ENCODE results near the gene PLPPR2. TPM values are rescaled to one million over a fixed set of nuclear protein-coding genes. Genes with fewer than 3 reads are reported as not detected.
"Not testable (repeated sequence)": the region's sequence is repeated elsewhere in the genome, so short reads cannot be mapped to it uniquely, and the experiment has no call there.

PLPPR2 gene
- total RNA-seq, 1 donor from 2014 or later, result 7.9 TPM

GRCh38 chr19:11345122-11345803, 10.0 kb upstream of the PLPPR2 start:
- DNase-seq (ENCODE audit: low spot score, unreplicated experiment), result no peak
- Mint-ChIP-seq H3K4me3 (ENCODE audit: low read depth) (peak overlapping the region; percentile 95), H3K27ac (peak overlapping the region; percentile 97), H3K27me3 (no peaks in the 10 kb centered on the region), H3K9me3 (ENCODE audit: low read depth) (peaks cover 3% of the 10 kb centered on the region), H3K4me1 (ENCODE audit: low read depth) (peaks cover 13% of the 10 kb centered on the region), H3K36me3 (ENCODE audit: insufficient read depth) (no peaks in the 10 kb centered on the region)
- no peak for TF ChIP-seq CTCF (IDR thresholded peaks at IDR 0.05; ENCODE audit: unreplicated experiment)

GRCh38 chr19:11346104-11346940, 8.9 kb upstream of the PLPPR2 start, which contains the start of the genes CCDC159 and TMEM205:
Gene CCDC159, plus strand, starts transcription at chr19:11346519. Its CDS starts 88 bp downstream, at chr19:11346607.
Gene TMEM205, minus strand, starts transcription at chr19:11346268. Its CDS starts 649 bp downstream, at chr19:11345619.
- peaks cover 3% of the 10 kb centered on the region for H3K9me3 Mint-ChIP-seq (ENCODE audit: low read depth)
- peak within 1 kb of the TSS; percentile 95 for H3K4me3 Mint-ChIP-seq (ENCODE audit: low read depth)
- TF ChIP-seq CTCF (IDR thresholded peaks at IDR 0.05; ENCODE audit: unreplicated experiment), result no peak
- H3K27me3 Mint-ChIP-seq, result no peaks in the 10 kb centered on the region
- peak within 1 kb of the TSS; percentile 97 for H3K27ac Mint-ChIP-seq
- H3K36me3 Mint-ChIP-seq (ENCODE audit: insufficient read depth), result no peaks in the 10 kb centered on the region
- peak; percentile 94 for DNase-seq (ENCODE audit: low spot score, unreplicated experiment)
- peaks cover 13% of the 10 kb centered on the region for H3K4me1 Mint-ChIP-seq (ENCODE audit: low read depth)

- no peak for TF ChIP-seq CTCF (IDR thresholded peaks at IDR 0.05; ENCODE audit: unreplicated experiment)
- Mint-ChIP-seq H3K27ac (peak overlapping the region; percentile 97), H3K9me3 (ENCODE audit: low read depth) (peaks cover 3% of the 10 kb centered on the region), H3K27me3 (no peaks in the 10 kb centered on the region), H3K4me1 (ENCODE audit: low read depth) (peaks cover 13% of the 10 kb centered on the region), H3K4me3 (ENCODE audit: low read depth) (peak overlapping the region; percentile 95), H3K36me3 (ENCODE audit: insufficient read depth) (no peaks in the 10 kb centered on the region)
- DNase-seq (ENCODE audit: low spot score, unreplicated experiment), result no peak
Observed at GRCh38 chr19:11347546-11348039, 7.6 kb upstream of the PLPPR2 start.

GRCh38 chr19:11349171-11349570, 6.1 kb upstream of the PLPPR2 start:
- no peaks in the 10 kb centered on the region for H3K27me3 Mint-ChIP-seq
- peaks cover 13% of the 10 kb centered on the region for H3K4me1 Mint-ChIP-seq (ENCODE audit: low read depth)
- no peaks in the 10 kb centered on the region for H3K36me3 Mint-ChIP-seq (ENCODE audit: insufficient read depth)
- H3K4me3 Mint-ChIP-seq (ENCODE audit: low read depth), result no peak overlapping the region
- no peak for TF ChIP-seq CTCF (IDR thresholded peaks at IDR 0.05; ENCODE audit: unreplicated experiment)
- no peak overlapping the region for H3K27ac Mint-ChIP-seq
- no peak for DNase-seq (ENCODE audit: low spot score, unreplicated experiment)
- H3K9me3 Mint-ChIP-seq (ENCODE audit: low read depth), result peaks cover 3% of the 10 kb centered on the region

- H3K27me3 Mint-ChIP-seq, result peaks cover 31% of the 10 kb centered on the region
- H3K4me1 Mint-ChIP-seq (ENCODE audit: low read depth); DNase-seq (ENCODE audit: low spot score, unreplicated experiment); H3K36me3 Mint-ChIP-seq (ENCODE audit: insufficient read depth); H3K9me3 Mint-ChIP-seq (ENCODE audit: low read depth); H3K27ac Mint-ChIP-seq; H3K4me3 Mint-ChIP-seq (ENCODE audit: low read depth): not testable (repeated sequence)
Observed at GRCh38 chr19:11354102-11354501, 1.1 kb upstream of the PLPPR2 start.

Measured in progenitor cell of endocrine pancreas (in vitro differentiated cells).